Astrocyte (in vitro differentiated cells and primary cell): ENCODE data around the gene NSMCE1. TPM values are rescaled to one million over a fixed set of nuclear protein-coding genes. Genes with fewer than 3 reads are reported as not detected.

ENCODE experiments used
- DNase-seq: peaks from one replicate; pipeline ENCODE4 v3.0.0-alpha.2; 2010; ENCODE audit warnings: low read depth
- FAIRE-seq: peaks from 2 replicates; lab custom pipeline; 2011; peaks lifted over from hg19 to GRCh38; lab: Jason Lieb, UNC
- H2AFZ ChIP-seq: 2 replicates; pipeline ENCODE4 v1.6.0; 2012; ENCODE audit warnings: low read depth, low read length, inconsistent platforms
- H3K27ac ChIP-seq: 2 replicates; pipeline ENCODE4 v1.5.1; 2011; ENCODE audit warnings: low read depth, low read length, inconsistent platforms
- H3K27me3 ChIP-seq: 2 replicates; pipeline ENCODE4 v1.6.0; 2011; ENCODE audit warnings: low read length, inconsistent platforms; ENCODE audit not compliant: insufficient read depth
- H3K36me3 ChIP-seq: 2 replicates; pipeline ENCODE4 v1.5.1; 2011; ENCODE audit warnings: low read length, inconsistent platforms; ENCODE audit not compliant: insufficient read depth
- H3K4me1 ChIP-seq: 2 replicates; pipeline ENCODE4 v1.5.1; 2011; ENCODE audit warnings: low read length, inconsistent platforms; ENCODE audit not compliant: insufficient read depth
- H3K4me2 ChIP-seq: 2 replicates; pipeline ENCODE4 v1.6.0; 2012; ENCODE audit warnings: low read length, inconsistent platforms
- H3K4me3 ChIP-seq: 2 replicates; pipeline ENCODE4 v1.5.1; 2011; ENCODE audit warnings: low read depth, mild to moderate bottlenecking, low read length, inconsistent platforms; ENCODE audit not compliant: insufficient read depth
- H3K79me2 ChIP-seq: 2 replicates; pipeline ENCODE4 v1.6.0; 2012; ENCODE audit warnings: mild to moderate bottlenecking, low read length, inconsistent platforms; ENCODE audit not compliant: insufficient read depth
- H3K9ac ChIP-seq: 2 replicates; pipeline ENCODE4 v1.6.0; 2012; ENCODE audit warnings: mild to moderate bottlenecking, low read length, inconsistent platforms
- H3K9me3 ChIP-seq: 2 replicates; pipeline ENCODE4 v1.5.1; 2012; ENCODE audit warnings: low read depth, mild to moderate bottlenecking, low read length, inconsistent platforms; ENCODE audit not compliant: insufficient read depth
- H4K20me1 ChIP-seq: 2 replicates; pipeline ENCODE4 v1.6.0; 2012; ENCODE audit warnings: low read length, inconsistent platforms; ENCODE audit not compliant: insufficient read depth
- H3K27ac Mint-ChIP-seq: one replicate; pipeline ENCODE4 v1.8.0; 2021; ENCODE audit warnings: mild to moderate bottlenecking, mixed read lengths; ENCODE audit not compliant: unreplicated experiment
- H3K27me3 Mint-ChIP-seq: one replicate; pipeline ENCODE4 v1.8.0; 2021; ENCODE audit warnings: low read depth, mixed read lengths; ENCODE audit not compliant: unreplicated experiment
- H3K36me3 Mint-ChIP-seq: one replicate; pipeline ENCODE4 v1.8.0; 2021; ENCODE audit warnings: low read depth, mixed read lengths; ENCODE audit not compliant: unreplicated experiment
- H3K4me1 Mint-ChIP-seq: one replicate; pipeline ENCODE4 v1.8.0; 2021; ENCODE audit warnings: low read depth, mixed read lengths; ENCODE audit not compliant: unreplicated experiment
- H3K4me3 Mint-ChIP-seq: one replicate; pipeline ENCODE4 v1.8.0; 2021; ENCODE audit warnings: mild to moderate bottlenecking, moderate library complexity, mixed read lengths; ENCODE audit not compliant: unreplicated experiment
- H3K9me3 Mint-ChIP-seq: one replicate; pipeline ENCODE4 v1.8.0; 2021; ENCODE audit warnings: mild to moderate bottlenecking, mixed read lengths; ENCODE audit not compliant: unreplicated experiment
- EZH2 ChIP-seq: IDR thresholded peaks from 2 replicates; pipeline ENCODE4 v1.6.1; 2012; ENCODE audit warnings: mild to moderate bottlenecking, low read length, inconsistent platforms; ENCODE audit not compliant: insufficient read depth
- total RNA-seq: library from RNA; stranded (reverse); gene quantifications from 2 replicates; pipeline ENCODE4 v1.2.1, GENCODE V29; 2021
- TF ChIP-seq, protein P1 (sequence below): IDR thresholded peaks from 2 replicates; pipeline ENCODE4 v1.5.1; 2011; ENCODE audit warnings: low read depth, mild to moderate bottlenecking, inconsistent platforms, low read length, moderate library complexity; ENCODE audit not compliant: insufficient read depth

The NSMCE1 gene
- total RNA-seq, 1 donor from 2014 or later: 12.1 TPM

DNA sequence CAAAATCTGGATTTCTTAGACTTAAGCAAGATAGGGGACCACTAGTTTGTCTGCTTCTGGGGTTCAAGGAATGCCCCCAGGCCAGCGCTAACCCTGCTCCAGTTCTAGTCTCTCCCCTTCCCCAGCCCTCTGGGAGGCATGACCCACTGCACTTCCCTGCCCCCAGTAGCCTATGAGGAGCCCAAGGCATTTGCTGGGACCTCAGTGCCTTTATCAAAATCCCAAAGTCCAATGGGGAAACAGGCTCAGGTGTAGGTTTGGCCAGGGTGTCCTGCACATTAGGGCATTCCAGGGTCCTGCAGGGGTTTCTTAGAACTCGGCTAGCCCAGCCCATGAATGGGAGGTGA lies 46.4 kb upstream of the NSMCE1 start:
- no peak overlapping the region for H3K27ac Mint-ChIP-seq

DNA sequence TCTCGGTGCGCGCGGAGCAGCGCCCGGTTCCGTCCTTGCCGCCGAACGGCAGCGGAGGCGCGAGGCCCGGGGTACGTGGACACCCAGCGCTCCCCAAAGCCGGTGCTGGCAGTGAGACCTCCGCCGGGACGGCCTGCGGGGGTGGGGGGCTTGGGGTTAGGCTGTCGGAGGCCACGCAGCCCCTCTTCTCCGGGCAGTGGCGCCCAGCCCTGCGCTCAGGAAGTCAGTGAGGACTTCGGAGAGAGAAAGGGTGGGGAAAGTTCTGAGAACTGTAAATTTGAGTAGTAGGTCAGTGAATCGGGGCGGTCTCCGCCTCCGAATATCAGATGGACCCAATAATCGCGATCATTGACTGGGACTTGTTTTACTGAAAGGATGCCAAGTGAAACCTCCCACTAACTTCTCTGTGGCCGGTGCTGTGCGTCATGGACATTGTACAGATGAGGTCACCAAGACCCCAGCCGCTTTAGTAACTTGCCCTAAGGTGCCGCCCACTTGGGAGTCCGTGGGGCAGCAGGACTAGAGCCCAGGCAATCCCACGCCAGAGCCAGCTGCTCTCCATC lies 45.7 kb upstream of the NSMCE1 start:
- no peak for TF ChIP-seq EZH2
- TF ChIP-seq, protein P1, sequence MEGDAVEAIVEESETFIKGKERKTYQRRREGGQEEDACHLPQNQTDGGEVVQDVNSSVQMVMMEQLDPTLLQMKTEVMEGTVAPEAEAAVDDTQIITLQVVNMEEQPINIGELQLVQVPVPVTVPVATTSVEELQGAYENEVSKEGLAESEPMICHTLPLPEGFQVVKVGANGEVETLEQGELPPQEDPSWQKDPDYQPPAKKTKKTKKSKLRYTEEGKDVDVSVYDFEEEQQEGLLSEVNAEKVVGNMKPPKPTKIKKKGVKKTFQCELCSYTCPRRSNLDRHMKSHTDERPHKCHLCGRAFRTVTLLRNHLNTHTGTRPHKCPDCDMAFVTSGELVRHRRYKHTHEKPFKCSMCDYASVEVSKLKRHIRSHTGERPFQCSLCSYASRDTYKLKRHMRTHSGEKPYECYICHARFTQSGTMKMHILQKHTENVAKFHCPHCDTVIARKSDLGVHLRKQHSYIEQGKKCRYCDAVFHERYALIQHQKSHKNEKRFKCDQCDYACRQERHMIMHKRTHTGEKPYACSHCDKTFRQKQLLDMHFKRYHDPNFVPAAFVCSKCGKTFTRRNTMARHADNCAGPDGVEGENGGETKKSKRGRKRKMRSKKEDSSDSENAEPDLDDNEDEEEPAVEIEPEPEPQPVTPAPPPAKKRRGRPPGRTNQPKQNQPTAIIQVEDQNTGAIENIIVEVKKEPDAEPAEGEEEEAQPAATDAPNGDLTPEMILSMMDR: no peak
- Histone ChIP-seq H3K27me3 (no peaks in the 10 kb centered on the region), H3K36me3 (no peaks in the 10 kb centered on the region), H3K9ac (peak overlapping the region; percentile 96), H4K20me1 (peaks cover 41% of the 10 kb centered on the region), H3K4me2 (peak overlapping the region; percentile 94), H3K79me2 (peaks cover 55% of the 10 kb centered on the region), H3K4me3 (peak overlapping the region; percentile 71), H2AFZ (peak overlapping the region; percentile 84), H3K9me3 (no peaks in the 10 kb centered on the region), H3K27ac (peak overlapping the region; percentile 82), H3K4me1 (peaks cover 17% of the 10 kb centered on the region)
- Mint-ChIP-seq H3K27me3 (no peaks in the 10 kb centered on the region), H3K9me3 (peaks cover 2% of the 10 kb centered on the region), H3K4me3 (peak overlapping the region; percentile 93), H3K36me3 (no peaks in the 10 kb centered on the region), H3K4me1 (peaks cover 13% of the 10 kb centered on the region), H3K27ac (peak overlapping the region; percentile 71)
- no peak for FAIRE-seq
- DNase-seq: peak; percentile 93

More for the DNA sequence above, 46.4 kb upstream of the NSMCE1 start:
- H3K4me1 Mint-ChIP-seq: peaks cover 13% of the 10 kb centered on the region
- Histone ChIP-seq H3K4me1 (peaks cover 17% of the 10 kb centered on the region), H3K4me3 (peak overlapping the region; percentile 71), H3K9me3 (no peaks in the 10 kb centered on the region), H3K79me2 (peaks cover 58% of the 10 kb centered on the region), H3K36me3 (no peaks in the 10 kb centered on the region), H3K27me3 (no peaks in the 10 kb centered on the region), H2AFZ (no peak overlapping the region), H3K4me2 (peak overlapping the region; percentile 94), H3K27ac (peak overlapping the region; percentile 82), H4K20me1 (peaks cover 46% of the 10 kb centered on the region), H3K9ac (peak overlapping the region; percentile 96)
- no peaks in the 10 kb centered on the region for H3K27me3 Mint-ChIP-seq
- no peaks in the 10 kb centered on the region for H3K36me3 Mint-ChIP-seq
- TF ChIP-seq, protein P1: no peak
- TF ChIP-seq EZH2: no peak
- peaks cover 2% of the 10 kb centered on the region for H3K9me3 Mint-ChIP-seq
- H3K4me3 Mint-ChIP-seq: peak overlapping the region; percentile 93
- FAIRE-seq (no peak), DNase-seq (no peak)

DNA sequence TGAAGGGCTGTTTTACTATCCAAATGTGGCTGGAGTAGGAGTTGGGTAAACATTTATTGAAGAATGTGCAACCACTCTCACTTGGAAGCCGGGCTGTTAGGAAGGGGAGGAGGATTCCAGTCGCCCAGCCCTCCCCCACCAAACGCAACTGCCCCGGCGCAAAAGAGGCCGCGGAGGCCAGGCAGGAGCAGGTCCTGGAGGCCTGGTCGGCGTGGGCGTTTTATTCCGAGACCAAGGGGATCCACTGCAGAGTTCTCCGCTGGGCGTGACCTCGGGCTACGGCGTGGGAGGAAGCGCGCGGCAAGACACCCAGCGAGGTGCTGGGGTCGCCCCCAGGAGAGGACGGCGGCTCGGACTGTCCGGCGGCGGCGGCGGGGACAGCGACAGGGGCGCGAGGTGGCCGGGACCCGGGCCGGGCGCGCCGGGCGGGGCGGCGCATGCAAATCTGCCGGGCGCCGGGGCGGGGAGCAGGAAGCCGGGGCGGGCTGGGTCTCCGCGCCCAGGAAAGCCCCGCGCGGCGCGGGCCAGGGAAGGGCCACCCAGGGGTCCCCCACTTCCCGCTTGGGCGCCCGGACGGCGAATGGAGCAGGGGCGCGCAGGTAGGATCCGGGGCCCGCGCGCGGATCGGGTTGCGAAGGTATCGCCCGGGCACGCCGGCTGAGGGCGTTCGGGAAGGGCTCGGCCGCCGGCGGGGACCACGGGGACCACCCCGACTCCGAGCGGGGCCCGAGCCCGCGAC lies 45.0 kb upstream of the NSMCE1 start, which contains the start of gene IL4R:
TSS of gene IL4R (plus strand) at position 553 of the 739 bp plus-strand sequence. CDS start 26,230 bp downstream, outside the sequence.
- peak within 1 kb of the TSS; percentile 93 for H3K4me3 Mint-ChIP-seq
- Histone ChIP-seq H3K4me3 (peak within 1 kb of the TSS; percentile 71), H2AFZ (peak within 1 kb of the TSS; percentile 84), H3K27ac (peak within 1 kb of the TSS; percentile 82), H3K9ac (peak within 1 kb of the TSS; percentile 96), H3K4me1 (peaks cover 17% of the 10 kb centered on the region), H3K9me3 (no peaks in the 10 kb centered on the region), H3K4me2 (peak within 1 kb of the TSS; percentile 94), H3K36me3 (no peaks in the 10 kb centered on the region), H3K79me2 (peaks cover 48% of the 10 kb centered on the region), H4K20me1 (peaks cover 34% of the 10 kb centered on the region), H3K27me3 (no peaks in the 10 kb centered on the region)
- FAIRE-seq (no peak), DNase-seq (peak; percentile 69)
- peak within 1 kb of the TSS; percentile 71 for H3K27ac Mint-ChIP-seq
- H3K4me1 Mint-ChIP-seq: peaks cover 13% of the 10 kb centered on the region
- TF ChIP-seq, protein P1: no peak
- TF ChIP-seq EZH2: no peak
- H3K27me3 Mint-ChIP-seq: no peaks in the 10 kb centered on the region
- H3K36me3 Mint-ChIP-seq: no peaks in the 10 kb centered on the region
- H3K9me3 Mint-ChIP-seq: peaks cover 4% of the 10 kb centered on the region
